Subcutaneous adipose tissue (tissue), 4 donors: ENCODE data around the gene BARX2. TPM values are rescaled to one million over a fixed set of nuclear protein-coding genes. Genes with fewer than 3 reads are reported as not detected.

Source experiments
- total RNA-seq, 4 donors: library from RNA; depleted of rRNA; stranded (reverse); fragments of >200 nt; gene quantifications; one replicate each; pipeline ENCODE4 v1.1.0, GENCODE V29; 2016
- TF ChIP-seq, protein P1 (sequence below): fragments of 450-650 bp; IDR thresholded peaks from one replicate; pipeline ENCODE4 v1.5.1; 2016; ENCODE audit warnings: low read depth, mild to moderate bottlenecking, control low read depth, antibody characterized with exemption, moderate library complexity

BARX2 gene
- total RNA-seq, 4 donors from 2014 or later: not detected

- TF ChIP-seq, protein P1, sequence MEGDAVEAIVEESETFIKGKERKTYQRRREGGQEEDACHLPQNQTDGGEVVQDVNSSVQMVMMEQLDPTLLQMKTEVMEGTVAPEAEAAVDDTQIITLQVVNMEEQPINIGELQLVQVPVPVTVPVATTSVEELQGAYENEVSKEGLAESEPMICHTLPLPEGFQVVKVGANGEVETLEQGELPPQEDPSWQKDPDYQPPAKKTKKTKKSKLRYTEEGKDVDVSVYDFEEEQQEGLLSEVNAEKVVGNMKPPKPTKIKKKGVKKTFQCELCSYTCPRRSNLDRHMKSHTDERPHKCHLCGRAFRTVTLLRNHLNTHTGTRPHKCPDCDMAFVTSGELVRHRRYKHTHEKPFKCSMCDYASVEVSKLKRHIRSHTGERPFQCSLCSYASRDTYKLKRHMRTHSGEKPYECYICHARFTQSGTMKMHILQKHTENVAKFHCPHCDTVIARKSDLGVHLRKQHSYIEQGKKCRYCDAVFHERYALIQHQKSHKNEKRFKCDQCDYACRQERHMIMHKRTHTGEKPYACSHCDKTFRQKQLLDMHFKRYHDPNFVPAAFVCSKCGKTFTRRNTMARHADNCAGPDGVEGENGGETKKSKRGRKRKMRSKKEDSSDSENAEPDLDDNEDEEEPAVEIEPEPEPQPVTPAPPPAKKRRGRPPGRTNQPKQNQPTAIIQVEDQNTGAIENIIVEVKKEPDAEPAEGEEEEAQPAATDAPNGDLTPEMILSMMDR: no peak
Observed at GRCh38 chr11:129445226-129445625, 69.6 kb downstream of the BARX2 start.

- TF ChIP-seq, protein P1: no peak
Observed at GRCh38 chr11:129446572-129446971, 70.9 kb downstream of the BARX2 start.

DNA sequence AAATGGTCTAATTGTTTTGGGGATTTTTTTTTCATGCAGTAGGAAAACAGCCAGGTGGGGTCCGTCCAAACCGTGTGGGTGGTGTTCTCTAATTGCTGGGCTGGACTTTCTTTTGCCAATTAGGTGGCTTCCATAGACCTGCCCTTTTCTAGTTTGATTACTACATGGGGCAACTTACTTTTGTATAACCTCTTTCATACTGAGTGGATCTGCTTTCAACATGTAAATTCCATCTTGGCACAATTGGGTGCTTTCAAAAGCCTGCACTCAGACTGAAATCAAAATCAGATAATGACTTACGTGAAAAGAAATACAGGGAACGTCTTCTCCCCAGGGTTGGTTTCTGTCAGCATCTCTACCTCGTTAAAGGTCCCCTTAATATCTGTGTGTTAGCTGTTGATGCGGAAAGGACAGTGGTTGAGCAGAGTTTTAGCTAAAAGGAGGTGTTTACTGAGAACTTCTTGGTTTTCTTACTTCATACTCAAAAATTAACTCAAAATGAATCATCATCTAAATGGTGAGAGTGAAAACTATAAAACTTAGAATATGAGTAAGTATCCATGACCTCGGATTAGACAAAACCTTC lies 72.1 kb downstream of the BARX2 start:
- TF ChIP-seq, protein P1: no peak

GRCh38 chr11:129451524-129451923 lies 75.9 kb downstream of the BARX2 start:
- TF ChIP-seq, protein P1: no peak

GRCh38 chr11:129453293-129453721 lies 77.7 kb downstream of the BARX2 start:
- TF ChIP-seq, protein P1: no peak

GRCh38 chr11:129455101-129455500 lies 79.5 kb downstream of the BARX2 start:
- TF ChIP-seq, protein P1: no peak

DNA sequence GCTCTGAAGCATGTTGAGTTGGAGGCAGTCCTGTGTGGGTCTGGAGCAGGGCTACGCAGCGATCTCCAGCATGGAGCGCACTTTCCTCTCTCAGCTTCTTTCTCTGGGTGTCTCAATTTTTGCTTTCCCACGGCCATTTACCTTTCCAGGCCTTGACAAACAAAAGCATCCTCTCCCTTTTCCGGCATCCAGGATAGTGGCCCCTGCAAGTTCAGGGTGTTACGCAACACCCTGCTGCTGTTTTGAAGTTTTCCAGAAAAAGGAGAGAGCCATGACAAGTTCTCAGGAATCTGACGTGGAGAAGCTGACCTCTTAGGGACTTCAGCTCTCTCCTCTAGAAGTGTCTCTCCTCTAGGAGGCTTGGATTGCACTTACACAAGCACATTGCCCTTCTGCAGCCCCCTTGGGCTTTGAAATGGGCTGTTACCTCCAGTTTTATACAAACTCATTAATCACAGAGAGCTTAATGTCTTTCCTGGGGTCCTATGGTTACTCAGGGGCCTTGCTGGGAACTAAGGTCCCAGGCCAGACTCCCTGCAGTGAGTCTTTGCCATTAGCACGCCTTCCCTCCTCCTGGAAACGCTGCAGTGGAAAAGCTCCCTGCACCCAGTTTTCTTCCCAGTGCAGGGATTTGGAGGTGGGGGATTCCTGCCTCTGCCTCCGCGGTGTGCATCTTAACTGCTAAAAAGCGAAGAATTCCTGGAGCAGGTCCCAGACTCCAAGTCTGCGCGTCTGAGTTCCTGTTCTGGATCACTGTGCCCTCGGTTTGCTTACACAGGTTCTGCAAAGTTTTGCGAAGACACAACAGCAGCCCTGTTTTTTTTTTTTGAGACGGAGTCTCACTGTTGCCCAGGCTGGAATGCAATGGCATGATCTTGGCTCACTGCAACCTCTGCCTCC lies 80.4 kb downstream of the BARX2 start:
- TF ChIP-seq, protein P1: no peak
